Liver (tissue), 3 donors: ENCODE results near the gene CTU2.

Experiments used
- ATF3 ChIP-seq: IDR thresholded peaks from 2 replicates; pipeline ENCODE4 v1.6.1; 2016; ENCODE audit warnings: antibody characterized with exemption
- CTCF ChIP-seq: fragments of 150-350 bp; IDR thresholded peaks from 2 replicates; pipeline ENCODE4 v1.5.1; 2017; ENCODE audit warnings: improper control_type of control experiment, low read depth, low read length; ENCODE audit not compliant: missing input control
- EGR1 ChIP-seq, 2 donors: IDR thresholded peaks; 2 replicates each; pipeline ENCODE4 v1.6.1; 2016 to 2018; ENCODE audit warnings: antibody characterized with exemption in 2 of 2, low read depth in 2 of 2
- GABPA ChIP-seq, 2 donors: IDR thresholded peaks in 1 of 2; conservative IDR thresholded peaks in 1 of 2; 2 replicates each; pipeline ENCODE4 v1.6.1; 2016; ENCODE audit warnings: antibody characterized with exemption in 2 of 2, mild to moderate bottlenecking in 1 of 2, moderate library complexity in 1 of 2
- HNF4A ChIP-seq, 2 donors: conservative IDR thresholded peaks; 2 replicates each; pipeline ENCODE4 v1.6.1; 2016; ENCODE audit warnings: antibody characterized with exemption in 2 of 2, mild to moderate bottlenecking in 2 of 2
- JUND ChIP-seq, 2 donors: IDR thresholded peaks; 2 replicates each; pipeline ENCODE4 v1.6.1; 2016; ENCODE audit warnings: antibody characterized with exemption in 2 of 2
- RAD21 ChIP-seq, 2 donors: IDR thresholded peaks; 2 replicates each; pipeline ENCODE4 v1.6.1; 2016; ENCODE audit warnings: antibody characterized with exemption in 2 of 2, mild to moderate bottlenecking in 2 of 2
- REST ChIP-seq: IDR thresholded peaks from 2 replicates; pipeline ENCODE4 v1.6.1; 2016; ENCODE audit warnings: antibody characterized with exemption, mild to moderate bottlenecking
- YY1 ChIP-seq: IDR thresholded peaks from 2 replicates; pipeline ENCODE4 v1.6.1; 2016; ENCODE audit warnings: antibody characterized with exemption, mild to moderate bottlenecking
- ZBTB33 ChIP-seq: IDR thresholded peaks from 2 replicates; pipeline ENCODE4 v1.6.1; 2016; ENCODE audit warnings: antibody characterized with exemption
- donor health status: healthy.
- donor health status: healthy.

- TF ChIP-seq RAD21 (IDR thresholded peaks at IDR 0.05) (no peak), CTCF (no peak), GABPA (IDR thresholded peaks at IDR 0.05 in 1 of 2, conservative IDR thresholded peaks at IDR 0.05 in 1 of 2) (no peak), ZBTB33 (no peak), JUND (IDR thresholded peaks at IDR 0.05) (no peak), EGR1 (IDR thresholded peaks at IDR 0.05; ENCODE audit: low read depth in 2 of 2) (no peak), ATF3 (no peak), YY1 (no peak), REST (no peak), HNF4A (conservative IDR thresholded peaks at IDR 0.05) (no peak)
Measured at GRCh38 chr16:88711750-88712340, 5.5 kb downstream of the CTU2 start.
